Suppressor macrophage treated with lipopolysaccharide for 1 hour (primary cell): ENCODE measurements around the gene TRABD2A.
A peak's percentile ranks its signal among the peaks of the same experiment; 100 is the strongest.

Source experiments
- DNase-seq, 3 donors: peaks; one replicate each; pipeline ENCODE4 v3.0.0-alpha.2; 2020 to 2022

Gene TRABD2A

GRCh38 chr2:84815146-84815545 is 65.7 kb downstream of the TRABD2A start:
- DNase-seq = no peak

DNA sequence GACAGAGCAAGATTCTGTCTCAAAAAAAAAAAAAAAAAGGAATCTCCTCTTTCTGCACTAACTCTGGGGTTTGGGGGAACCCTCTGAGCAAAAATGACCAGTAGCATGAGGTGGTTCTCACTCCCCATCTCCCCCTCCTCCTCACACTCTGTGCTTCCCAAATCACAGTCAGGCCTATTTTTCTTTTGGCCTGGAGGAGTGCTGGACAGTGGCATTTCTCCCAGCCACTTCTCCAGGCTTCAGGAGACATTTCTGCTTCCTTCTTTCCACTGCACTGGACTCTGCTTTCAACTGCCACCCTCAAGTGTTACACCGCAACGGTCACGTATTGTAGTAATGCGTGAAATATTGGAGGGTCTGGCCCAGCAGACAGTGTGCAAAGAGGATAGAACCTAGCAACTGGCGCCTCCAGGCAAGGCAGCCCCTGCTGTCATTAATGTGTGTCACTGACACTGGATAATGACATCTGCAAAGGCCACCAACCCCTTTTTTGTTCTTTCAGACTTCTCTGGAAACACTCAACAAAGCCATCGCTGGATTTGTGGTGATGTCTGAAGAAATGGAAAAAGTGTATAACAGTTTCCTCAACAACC is 68.9 kb downstream of the TRABD2A start:
- no peak for DNase-seq

DNA sequence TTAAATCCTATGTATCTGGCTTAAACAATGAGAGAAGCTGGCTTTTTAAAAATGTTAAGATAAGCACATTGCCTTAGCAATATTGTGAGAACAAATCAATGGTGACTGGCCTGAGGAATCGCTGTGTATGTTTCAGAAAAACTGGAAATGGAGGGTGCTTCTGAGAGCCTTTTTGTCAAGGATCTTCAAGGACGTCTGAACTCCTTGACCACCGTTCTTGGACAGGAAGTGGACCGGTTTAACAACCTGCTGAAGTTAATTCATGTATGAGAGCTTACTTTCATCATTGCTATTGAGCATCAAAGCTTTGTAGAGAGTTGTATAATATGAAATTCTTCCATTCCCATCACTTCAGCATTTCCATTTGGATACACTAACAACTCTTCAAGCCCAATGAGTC is 72.6 kb downstream of the TRABD2A start:
- no peak for DNase-seq

- peak; percentile 23 to 53 (median 30) for DNase-seq
Measured at GRCh38 chr2:84807063-84807485, 73.8 kb downstream of the TRABD2A start.

- DNase-seq = no peak
Measured at GRCh38 chr2:84805250-84805958, 75.5 kb downstream of the TRABD2A start.

GRCh38 chr2:84801811-84802210 is 79.1 kb downstream of the TRABD2A start:
- DNase-seq = no peak

DNA sequence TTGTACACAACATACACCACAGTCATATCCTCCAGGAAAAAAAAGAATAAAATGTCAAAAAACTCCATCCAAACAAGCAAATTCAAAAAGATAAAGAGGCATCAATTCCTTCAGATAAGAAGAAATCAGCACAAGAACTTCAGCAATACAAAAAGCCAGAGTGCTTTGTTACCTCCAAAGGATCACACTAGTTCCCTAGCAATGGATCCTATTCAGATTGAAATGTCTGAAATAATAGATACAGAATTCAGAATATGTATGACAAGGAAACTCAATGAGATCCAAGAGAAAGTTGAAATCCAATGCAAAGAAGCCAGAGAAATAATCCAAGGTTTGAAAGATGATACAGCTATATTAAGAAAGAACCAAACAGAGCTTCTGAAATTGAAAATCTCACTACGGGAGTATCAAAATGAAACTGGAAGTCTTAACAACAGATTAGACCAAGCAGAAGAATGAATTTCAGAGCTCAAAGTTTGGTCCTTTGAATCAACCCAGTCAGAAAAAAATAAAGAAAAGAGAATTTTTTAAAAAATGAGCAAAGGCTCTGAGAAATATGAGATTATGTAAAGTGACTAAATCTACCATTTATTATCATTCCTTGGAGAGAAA is 80.6 kb downstream of the TRABD2A start:
- no peak for DNase-seq

DNA sequence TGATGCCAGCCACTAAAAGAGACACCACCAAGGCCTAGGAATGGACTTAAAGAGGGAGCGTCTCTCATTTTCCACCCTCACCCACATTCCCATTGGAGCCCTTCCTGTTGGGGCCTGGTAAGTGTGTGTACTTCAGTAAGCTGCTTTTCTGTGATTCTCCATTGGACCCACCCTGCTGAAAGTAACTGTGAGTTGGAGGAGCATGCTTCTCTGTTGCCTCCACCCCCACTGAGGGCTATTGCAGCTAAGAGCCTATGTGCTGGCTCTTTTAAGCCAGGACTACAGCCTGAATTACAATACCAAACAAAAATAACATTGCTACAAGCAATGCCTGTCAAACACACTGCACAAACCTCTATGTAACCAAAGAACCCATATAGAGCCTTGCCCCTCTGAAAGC is 81.1 kb downstream of the TRABD2A start:
- no peak for DNase-seq

- DNase-seq = no peak
Measured at GRCh38 chr2:84797271-84797670, 83.6 kb downstream of the TRABD2A start.

DNA sequence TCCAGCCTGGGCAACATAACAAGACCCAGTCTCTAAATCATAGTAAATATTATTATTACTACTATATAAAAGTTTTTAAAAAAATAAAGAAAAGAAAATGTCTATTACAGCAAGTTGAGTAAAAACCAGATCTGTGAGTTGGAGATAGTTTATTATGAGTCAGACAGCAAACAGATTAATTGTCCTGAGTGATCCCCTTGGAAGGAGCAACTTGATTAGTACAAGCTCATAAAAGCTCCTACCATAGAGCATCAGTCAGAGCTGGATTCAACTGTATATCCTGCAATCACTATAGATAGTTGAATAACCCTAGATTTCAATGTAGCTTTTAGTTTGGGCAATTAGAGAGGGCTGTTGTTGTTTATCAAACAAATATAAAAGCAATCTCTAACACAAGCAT is 84.1 kb downstream of the TRABD2A start:
- DNase-seq = no peak

GRCh38 chr2:84793641-84794040 is 87.2 kb downstream of the TRABD2A start:
- no peak for DNase-seq

- DNase-seq = no peak
Measured at GRCh38 chr2:84792856-84793522, 87.9 kb downstream of the TRABD2A start.

- DNase-seq = no peak
Measured at GRCh38 chr2:84788498-84788897, 92.4 kb downstream of the TRABD2A start.

- DNase-seq = no peak
Measured at GRCh38 chr2:84788027-84788426, 92.9 kb downstream of the TRABD2A start.

GRCh38 chr2:84786601-84787000 is 94.3 kb downstream of the TRABD2A start:
- DNase-seq = no peak

- DNase-seq = no peak
Measured at GRCh38 chr2:84785950-84786349, 94.9 kb downstream of the TRABD2A start.

- peak in 2 of 3 donors; percentile 14 to 23 for DNase-seq
Measured at GRCh38 chr2:84782717-84783442, 98.0 kb downstream of the TRABD2A start.

DNA sequence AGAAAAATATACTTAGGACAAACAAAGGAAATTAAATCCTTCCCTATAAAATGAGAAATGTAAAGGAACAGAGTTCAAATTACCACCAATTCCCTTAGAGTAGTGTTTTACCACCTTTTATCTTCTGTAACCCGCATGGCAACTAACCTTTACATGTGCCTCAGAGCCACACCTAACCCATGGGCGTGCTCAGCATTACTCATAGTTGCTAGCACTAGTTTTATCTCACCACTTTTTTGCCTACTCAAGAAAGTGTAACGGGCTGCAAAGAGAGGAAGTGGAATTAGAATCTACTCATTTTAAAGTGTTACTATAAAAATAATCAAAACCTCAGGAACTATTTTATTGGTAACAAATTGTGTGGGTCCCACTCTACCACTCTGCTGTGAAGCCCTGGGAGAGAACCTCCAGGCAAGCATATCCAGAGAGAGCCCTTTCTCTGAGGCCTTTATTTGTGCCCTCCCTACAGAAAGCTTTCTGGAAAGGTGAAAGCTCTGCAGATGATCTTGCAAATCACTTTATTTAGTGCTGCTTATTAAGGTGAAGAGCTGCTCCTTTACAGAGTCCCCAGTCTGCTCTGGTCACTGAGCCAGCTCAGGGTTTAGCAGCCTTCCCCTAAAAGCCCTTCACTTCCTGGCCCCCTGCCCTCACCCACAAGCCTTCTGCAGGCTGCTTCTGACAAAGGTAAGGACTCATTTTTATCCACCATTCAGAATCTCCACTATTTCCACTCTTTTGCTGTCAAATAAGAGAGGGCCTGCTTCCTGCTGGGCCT is 98.8 kb downstream of the TRABD2A start:
- DNase-seq = peak in 2 of 3 donors; percentile 9 to 10

- DNase-seq = no peak
Measured at GRCh38 chr2:84779781-84780180, 101.1 kb downstream of the TRABD2A start.

DNA sequence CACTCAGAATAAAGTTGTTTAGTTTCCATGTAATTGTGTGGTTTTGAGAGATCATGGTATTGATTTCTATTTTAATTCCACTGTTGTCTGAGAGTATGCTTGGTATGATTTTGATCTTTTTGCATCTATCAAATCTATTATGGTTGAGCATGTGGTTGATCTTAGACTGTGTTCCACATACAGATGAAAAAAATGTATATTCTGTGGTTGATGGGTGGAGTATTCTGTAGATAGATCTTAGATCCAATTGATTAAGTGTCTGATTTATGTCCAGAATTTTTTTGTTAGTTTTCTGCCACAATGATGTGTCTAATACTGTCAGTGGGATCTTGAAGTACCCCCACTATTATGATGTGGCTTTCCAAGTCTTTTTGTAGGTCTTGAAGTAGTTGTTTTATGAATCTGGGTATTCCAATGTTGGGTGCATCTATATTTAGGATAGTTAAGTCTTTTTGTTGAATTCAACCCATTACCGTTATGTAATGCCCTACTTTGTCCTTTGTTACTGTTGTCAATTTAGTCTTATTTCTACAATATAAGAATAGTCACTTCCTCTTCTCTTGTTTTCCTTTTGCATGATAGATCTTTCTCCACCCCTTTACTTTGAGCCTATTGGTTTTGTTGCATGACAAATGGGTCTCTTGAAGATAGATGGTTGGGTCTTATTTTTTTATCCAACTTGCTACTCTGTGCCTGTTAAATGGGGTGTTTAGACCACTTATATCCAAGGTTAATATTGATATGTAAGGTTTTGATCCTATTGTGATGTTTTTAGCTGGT is 101.8 kb downstream of the TRABD2A start:
- no peak for DNase-seq

DNA sequence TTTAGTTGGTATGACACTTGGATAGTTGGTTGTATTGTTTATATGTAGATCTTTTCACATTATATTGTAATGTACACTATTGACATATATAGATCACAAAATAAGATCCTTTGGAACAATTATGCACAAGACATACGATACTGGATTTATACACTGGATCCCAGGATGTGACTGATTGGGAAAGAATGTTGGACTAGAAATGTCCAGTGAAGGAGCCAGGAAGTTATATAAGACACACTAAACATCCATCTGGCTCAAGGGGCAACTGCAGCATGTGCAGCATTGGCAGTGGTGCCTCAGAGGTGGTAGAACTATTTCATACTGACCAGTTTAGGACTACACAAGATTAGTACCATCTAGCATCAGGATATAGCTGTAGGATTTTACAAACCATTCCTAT is 104.9 kb downstream of the TRABD2A start:
- DNase-seq = no peak
